ENCODE measurements around the gene DLGAP3.
A peak's percentile ranks its signal among the peaks of the same experiment; 100 is the strongest.

The DLGAP3 gene

DNA sequence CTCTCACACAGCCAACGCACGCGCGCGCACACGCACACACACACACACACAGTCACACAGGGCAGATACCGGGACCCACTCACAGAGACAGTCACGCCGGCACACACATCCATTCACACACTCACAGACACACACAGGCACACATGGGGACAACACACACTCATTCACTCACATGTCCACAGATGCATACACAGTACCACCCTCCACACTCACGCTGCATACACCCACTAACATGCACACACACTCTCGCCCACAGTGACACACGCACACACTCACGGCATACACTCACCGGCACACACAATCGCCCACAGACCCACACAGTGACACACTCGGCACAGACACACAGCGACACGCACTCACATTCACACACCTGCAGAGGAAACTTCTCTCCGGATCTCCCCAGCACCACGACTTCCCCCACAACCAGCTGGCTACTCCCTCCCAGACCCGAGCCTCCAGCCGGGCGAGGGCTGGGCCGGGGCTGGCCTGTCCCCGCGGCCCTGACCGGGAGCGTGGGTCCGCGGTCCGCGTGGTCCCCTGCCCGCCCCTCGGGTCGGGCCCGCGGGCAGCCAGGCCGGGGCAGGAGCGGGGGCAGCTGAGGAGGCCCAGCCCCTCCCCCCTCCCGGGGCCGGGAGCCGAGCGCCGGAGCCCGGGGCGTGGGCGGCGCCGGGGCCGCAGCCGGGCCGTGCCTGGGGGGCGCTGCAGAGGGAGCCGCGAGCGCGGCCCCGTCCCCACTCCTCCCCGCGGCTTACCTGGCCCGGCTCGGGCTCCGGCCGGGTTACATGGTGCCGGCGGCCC, 552 bp downstream of the DLGAP3 start:
- DNase-seq (ENCODE audit: low read depth, low spot score) = no peak

DNA sequence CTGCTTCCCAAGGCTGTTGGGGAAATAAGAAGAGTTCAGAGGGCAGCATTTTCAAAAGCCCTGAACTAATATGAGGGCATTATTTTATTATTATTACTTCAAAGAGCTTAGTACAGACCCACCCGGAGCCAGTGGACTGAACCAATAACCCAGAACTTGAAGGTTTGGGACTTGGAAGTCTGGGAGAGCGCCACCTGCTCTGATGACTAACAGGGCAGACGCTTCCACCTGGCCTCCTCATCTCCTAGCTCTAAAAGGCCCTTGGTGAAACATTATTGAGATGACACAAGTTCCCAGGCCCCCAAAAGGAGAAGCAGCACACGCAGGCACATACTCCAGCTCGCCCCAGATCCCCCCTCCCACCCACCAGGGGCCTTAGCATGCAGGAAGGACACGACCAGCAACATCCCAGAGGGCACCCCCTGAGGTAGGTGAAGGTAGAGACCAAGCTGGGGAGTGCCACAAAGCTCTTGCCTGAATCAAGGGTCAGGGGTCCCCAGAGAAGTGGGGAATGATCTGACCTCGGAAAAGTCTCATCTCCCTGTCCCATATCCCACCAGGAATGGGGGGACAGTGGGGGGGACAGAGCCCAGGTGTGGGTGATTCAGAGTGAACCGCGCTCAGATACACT, 1.3 kb downstream of the DLGAP3 start:
- no peak for DNase-seq (ENCODE audit: low read depth, low spot score)

DNA sequence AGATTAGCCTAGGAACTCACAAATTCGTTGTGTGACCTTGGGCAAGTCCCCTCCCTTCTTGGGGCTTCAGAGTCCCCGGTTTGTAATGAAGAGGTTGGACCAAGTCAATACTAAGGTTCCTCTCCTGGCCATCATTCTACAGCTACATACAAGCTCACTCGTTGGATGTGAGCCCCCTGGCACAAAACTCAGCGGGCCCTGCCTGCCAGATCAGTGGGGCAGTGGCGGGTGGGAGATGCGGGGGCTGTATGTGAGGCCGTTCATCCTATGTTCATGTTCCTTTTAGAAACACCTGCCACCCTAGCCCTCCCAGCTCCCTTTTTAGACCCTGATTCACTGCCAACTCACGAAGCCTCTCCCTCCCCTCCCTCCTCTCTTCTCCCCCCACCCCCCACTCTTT, 2.1 kb downstream of the DLGAP3 start:
- no peak for DNase-seq (ENCODE audit: low read depth, low spot score)

DNA sequence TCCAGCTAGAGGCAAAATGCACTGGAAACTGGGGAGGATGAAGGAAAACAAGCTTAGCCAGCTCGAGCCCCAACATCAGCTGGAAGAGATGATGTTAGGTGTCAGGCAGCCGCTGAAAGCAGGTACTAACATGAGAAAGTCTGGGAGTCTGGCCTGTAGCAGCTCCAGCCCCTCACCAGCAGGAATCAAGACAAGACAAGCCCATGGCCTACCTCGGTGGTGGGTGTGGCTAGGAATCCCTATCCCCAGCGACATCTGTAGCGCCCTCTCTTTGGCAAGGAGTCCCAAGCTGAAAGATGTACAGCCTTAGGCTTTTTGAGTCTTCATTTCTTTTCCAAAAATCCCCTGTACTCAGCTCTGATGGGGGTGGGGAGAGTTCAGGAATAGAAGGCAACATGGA, 2.6 kb downstream of the DLGAP3 start:
- no peak for DNase-seq (ENCODE audit: low read depth, low spot score)

DNA sequence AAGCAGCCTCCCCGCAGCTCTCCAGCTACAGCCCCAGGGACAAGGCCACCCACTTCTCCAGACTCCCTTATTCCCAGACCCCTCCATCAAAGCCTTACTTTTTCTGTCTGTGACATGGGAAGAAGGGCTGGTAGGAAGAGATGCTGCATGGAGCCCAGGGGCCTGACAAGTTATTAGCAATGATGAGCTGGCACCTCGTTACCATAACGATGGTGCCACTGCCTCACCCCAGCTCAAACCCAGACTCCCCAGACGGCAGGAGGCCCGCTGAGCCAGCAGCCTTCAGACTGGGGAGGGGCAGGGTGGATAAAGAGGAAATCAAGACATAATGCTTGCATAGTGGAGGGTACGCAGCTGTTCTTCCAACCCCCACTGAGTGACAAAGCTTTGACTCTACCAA, 3.3 kb downstream of the DLGAP3 start:
- DNase-seq (ENCODE audit: low read depth, low spot score) = no peak

DNA sequence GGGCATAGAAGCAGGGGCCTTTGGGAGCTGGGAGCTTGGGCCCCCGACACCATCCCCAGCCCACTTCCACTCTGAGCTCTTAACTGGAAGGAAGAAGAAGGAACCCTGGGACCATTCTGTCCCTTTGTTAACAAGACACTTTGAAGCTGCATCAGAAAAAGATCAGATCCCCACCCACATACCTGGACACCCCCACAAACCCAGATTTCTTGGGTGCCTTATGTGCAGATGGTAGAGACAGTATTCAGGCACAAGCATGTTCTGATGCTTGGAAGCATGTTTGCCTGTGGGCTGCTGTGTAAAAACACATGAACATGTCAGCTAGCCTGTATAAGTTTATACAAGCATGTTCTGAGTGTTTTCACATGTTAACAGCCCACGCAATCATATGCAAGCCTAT, 3.7 kb downstream of the DLGAP3 start:
- no peak for DNase-seq (ENCODE audit: low read depth, low spot score)

DNA sequence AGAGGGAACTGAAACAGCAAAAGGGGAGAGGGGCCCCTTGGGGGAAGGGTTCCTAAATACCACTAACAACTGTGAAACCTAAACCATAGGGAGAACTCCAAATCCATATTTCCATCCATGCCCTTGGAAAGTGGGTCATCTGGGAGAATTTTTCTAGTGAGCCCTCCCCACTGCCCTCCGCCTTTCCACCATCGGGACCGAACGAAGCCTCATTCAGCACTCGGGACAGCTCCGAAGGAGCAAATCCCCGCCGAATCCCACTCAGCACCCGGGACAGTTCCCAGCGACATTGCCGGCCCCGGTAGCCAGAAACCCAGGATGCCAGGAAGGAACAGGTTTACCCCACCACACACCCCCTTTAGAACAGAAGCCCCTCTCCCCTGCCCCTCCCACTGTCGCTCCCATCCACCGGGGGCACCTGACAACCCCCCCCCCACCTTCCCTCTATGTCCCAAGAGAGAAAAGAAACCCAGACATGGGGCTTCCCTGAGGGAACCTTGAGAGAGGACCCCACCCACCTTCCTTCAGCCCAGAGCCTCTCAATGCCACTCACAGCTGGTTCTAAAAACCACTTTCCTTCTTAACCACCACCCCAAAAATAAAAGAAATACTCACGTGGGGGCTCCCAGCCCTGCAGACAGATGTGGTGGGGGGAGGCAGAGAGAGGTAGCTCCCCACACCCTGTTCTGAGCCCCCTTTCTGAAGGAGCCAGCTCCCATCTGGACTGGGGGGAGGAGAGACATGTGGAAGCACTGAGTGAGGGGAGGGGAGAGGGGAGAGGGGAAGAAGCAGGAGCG, 4.5 kb downstream of the DLGAP3 start:
- DNase-seq (ENCODE audit: low read depth, low spot score) = peak; percentile 71

DNA sequence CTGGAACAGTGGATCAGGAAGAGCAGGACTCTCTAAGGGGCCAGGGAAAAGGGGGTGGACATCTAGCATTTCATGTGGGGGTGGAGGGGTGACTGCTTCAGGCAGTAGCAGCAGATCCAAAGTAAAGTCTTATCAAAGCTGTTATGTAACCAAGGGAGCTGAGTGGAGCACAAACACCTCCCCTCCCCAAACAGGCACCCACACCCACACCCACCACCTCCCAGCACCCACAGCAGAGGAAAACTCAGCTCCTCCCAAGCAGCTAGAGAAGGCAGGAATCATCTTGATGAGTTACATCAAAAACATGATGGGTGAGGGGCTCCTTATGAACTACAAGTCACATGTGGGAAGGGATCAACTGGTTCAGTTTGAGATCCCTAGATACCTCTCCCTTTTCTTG, 6.0 kb downstream of the DLGAP3 start:
- DNase-seq (ENCODE audit: low read depth, low spot score) = no peak

DNA sequence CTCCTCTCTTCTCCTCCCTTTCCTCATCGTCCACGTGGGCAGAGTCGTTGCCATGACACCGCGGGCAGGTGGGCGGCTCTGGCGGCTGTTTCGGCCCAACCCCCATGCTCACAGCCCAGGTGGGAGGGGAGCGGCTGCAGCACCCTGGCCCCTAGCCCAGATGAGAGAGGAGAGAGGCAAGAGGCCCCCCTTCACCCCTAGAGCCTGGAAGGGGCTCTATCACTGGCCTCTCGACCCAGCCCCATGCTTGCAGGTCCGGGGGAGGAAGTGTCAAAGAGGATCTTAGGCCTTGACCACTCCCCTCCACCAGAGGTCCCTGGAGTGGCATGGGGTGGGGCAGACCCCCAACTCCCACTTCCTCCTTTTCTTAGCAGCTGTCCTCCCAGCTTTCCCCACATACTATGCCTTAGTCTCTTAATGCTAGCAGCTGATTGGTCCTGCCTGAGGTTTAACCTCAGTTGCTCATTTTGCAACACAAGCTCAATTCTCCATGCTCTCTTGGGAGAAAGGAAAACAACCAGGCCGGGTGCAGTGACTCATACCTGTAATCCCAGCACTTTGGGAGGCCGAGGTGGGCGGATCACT, 10.4 kb downstream of the DLGAP3 start:
- peak; percentile 43 for DNase-seq (ENCODE audit: low read depth, low spot score)

DNA sequence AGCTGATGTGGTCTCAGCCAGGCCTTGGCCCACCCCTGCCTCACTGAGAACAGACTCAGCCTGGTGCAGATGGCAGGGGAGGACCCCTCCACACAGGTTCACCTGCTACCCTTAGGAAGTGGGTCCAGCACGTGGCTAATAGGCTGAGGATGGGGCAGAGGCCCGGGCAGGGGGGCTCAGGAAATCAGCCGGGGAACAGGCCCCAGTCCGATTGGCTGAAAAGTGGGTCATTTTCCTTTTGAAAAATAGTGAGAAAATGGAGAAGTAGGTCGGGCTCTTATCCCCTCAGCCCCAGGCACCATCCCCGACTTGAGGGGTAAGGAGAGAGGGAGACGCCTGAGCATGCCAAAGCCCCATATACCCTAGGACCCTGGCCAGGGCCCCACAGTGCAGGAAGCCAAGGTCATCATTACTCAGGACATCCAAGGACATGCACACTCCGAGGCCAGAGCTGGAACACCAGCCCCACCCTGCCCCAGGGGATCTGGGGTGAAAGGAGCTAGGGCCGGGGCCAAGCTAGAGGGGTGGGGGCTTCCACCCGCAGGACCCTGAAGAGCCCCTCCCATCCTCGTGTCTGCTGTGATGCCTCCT, 11.0 kb downstream of the DLGAP3 start:
- no peak for DNase-seq (ENCODE audit: low read depth, low spot score)

DNA sequence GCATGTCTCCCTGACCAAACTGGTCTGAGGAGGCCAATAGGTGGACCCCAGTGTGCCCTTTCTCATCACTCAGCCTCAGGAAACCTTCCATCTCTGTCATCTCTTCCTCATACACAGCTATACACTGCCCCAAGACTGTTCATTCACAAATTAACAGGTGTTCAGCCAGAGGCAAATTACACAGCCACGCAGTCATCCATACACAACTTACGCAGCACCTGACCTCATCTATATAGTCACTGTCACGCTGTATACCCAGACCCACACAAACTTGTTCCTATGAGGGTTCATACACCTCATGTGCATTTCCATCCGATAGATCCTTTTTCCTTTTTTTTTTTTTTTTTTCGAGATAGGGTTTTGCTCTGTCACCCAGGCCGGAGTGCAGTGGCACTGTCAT, 12.4 kb downstream of the DLGAP3 start:
- no peak for DNase-seq (ENCODE audit: low read depth, low spot score)

DNA sequence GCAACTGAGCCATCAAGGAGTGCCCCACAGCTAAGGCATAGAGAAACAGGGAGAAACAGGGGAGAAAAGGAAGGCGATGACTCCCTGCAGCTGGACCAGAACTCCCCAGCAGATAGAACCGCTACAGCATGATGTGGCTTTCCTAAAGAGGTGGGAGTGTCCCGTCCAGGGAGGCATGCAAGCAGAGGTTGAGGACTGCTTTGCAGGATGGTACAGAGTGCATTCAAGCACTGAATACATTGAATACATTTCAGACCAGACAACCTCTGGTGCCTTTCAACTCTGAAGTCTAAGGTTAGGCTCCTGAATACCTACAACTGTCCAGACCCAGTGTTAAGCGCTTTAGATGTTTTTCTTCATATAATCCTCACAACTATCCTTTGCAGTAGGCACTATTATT, 13.3 kb downstream of the DLGAP3 start:
- no peak for DNase-seq (ENCODE audit: low read depth, low spot score)

DNA sequence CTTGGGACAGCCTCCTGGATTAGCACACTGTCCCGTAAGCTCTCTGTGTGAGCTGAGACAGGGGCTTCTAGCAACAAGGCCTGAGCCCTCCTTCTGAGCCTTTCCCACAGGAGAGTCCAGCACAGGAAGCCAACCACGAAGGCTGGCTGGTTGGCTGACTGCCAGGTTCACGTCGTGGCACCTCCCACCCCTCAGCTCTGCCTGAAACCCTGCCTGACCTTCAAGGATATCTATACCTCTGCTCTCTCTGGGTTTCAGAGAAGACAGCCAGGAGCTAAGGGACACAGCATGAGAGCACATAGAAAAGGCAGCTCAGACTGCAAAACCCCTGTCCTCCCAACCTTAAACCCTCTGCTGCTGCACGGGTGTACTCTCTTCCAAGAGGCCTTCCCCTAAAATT, 13.9 kb downstream of the DLGAP3 start:
- DNase-seq (ENCODE audit: low read depth, low spot score) = no peak

DNA sequence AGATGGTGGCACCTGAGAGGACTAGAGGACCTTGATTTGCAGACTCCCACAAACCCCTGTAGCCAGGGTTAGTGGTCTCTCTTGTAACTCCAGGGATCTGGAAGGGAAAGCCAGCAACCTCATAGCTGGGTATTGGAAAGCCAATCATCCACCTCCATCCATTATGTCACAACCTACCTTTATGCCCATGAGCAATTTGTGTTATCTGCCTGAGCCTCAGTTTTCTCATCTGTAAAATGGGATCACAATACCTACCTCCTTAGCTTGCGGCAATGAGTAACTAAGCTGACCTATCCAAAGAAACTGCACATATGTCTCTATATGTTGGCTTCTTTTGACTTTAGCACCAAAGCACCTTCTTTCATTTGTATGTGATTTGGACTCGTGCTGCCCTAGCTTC, 14.5 kb downstream of the DLGAP3 start:
- no peak for DNase-seq (ENCODE audit: low read depth, low spot score)

DNA sequence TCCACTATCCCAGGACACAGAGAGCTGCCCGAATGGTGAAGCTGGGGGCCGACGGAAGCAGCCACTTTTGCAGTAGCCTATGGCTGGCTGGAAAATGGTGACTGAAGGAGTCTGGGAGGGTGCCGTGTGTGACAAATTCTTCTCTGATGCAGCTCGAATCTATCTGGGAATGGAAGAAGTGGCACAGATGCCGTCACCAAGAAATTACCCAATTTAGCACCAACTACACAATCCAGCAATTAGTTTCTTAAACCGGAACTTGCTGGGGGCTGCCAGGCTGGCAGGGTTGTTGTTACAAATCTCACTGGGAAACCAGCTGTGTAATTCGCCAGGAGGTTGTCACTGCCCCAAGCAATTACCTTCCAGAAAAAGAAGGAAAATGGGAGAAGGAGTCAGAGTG, 18.0 kb downstream of the DLGAP3 start:
- DNase-seq (ENCODE audit: low read depth, low spot score) = no peak

DNA sequence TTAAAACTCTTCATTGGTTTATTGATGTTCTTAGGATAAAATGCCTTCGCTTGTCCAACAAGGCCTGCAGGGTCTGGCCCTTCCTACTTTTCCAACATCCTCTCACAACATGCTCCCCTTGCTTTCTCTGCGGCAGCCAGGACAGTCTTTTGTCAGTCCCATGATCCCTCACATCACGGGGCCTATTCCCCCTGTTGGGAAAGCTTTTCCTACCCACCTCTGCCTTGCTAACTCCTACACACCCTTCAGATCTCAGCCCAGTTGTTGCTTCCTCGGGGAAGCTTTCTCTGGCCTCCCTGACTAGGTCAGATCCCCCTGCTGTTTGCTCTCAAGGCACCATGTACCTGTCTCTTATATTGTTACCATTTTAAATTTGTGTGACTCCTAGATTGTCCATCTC, 19.0 kb downstream of the DLGAP3 start:
- no peak for DNase-seq (ENCODE audit: low read depth, low spot score)

DNA sequence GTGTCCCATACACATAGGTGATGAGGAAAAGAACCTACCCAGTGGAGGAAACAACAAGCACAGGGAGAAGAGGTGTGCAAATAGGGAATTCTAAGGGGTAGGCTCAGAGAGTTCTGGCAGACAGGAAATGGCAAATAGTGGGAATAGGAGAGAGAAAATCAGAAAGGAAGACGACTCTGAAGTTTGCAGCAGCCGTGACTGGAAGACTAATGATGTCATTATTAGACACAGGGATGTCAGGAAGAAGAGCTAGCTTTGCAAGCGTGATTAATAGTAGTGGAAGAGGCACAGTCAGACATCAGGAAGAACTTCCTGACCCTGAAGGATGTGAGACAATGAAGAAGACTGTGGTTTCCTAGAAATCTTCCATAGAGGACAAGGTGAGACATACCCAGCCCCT, 21.1 kb downstream of the DLGAP3 start:
- DNase-seq (ENCODE audit: low read depth, low spot score) = no peak

DNA sequence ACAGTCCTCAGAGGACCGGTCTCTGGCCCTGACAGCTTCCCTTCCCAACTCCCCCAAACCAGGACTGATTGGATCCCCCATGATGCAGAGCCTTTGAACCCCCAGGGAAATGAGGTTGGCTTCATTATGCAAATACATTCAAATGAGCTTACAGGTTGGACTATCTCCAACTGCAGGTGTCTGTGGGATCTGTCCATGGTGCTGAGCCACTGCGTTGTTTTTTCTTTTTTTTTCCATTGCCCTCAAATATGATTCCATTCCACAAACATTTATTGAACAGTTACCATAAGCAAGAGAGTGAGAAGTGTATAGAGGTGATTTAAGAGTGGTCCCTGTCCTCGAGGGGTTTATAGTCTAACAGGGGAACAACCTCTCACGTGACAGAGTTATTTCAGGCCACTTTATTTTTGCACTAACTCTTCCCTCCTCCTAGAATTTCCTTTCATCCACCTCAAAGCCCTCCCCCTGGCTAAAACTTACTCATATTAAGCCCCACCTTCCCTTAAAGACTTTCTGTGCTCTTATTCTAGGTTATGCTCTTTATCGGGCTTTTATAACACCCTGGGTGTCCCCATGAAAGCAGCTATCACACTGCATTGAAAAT, 21.9 kb downstream of the DLGAP3 start:
- DNase-seq (ENCODE audit: low read depth, low spot score) = peak; percentile 5

DNA sequence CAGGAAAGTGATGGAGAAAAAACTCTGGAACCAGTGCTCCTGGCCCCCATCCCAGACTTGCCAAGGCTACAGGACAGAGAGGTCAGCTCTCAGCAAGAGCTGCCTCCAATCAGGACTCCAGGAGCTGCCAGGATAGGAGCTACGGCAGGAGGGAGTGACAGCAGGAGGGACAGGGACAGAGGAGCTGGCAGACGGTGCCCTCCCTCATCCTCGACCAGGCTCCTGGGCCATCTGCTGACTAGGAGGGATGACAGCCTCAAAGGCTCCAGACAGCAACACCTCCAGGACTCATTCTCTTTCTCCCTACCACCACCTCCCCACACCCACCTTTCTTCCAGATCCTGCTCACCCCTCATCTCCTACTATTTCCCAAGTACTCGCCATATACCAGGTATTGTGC, 22.7 kb downstream of the DLGAP3 start:
- DNase-seq (ENCODE audit: low read depth, low spot score) = no peak

DNA sequence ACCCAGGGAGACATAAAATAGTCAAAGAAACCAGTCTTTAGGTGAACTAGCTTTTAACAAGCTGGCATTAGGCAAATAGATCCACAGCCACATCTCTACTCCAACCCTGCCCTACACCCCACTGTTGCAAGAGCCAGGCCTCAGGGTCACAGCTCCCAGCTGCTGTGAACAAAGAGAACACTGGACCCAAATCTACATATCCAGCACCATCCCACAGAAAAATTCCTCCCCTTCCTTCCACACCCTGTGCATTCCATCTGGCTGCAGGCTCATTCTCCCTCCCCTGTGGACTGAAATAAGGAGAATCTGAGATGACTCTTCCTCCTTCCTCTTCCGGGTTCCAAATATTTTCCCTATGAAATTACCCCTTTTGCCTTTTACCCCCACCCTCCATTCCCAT, 23.2 kb downstream of the DLGAP3 start:
- DNase-seq (ENCODE audit: low read depth, low spot score) = no peak

DNA sequence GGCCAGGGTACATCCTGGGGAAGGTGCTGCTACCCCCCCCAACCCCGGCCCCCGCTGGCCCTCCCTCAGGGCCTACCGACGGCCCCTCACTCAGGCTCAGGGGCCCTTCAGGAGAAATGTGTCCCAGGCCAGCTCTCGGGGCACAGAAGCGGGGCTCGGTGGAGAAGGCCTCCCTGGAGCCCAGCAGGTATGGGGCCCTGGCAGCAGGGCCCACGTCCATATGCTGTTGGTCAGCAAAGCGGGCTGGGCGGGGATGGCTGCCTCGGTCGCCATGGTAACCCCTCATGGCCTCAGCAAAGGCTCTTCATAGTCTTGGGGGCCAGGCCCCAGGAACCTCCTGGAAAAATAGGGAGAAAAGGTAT, 24.4 kb downstream of the DLGAP3 start:
- DNase-seq (ENCODE audit: low read depth, low spot score) = no peak
